Esophagus squamous epithelium (tissue), 5 donors: ENCODE results near the gene LTBP2. TPM values are rescaled to one million over a fixed set of nuclear protein-coding genes. Genes with fewer than 3 reads are reported as not detected.

Source experiments
- DNase-seq: peaks from one replicate; lab custom pipeline; 2025; lab: John Stamatoyannopoulos, UW
- H3K27ac ChIP-seq, 4 donors: fragments of 200-600 bp; sonication (generic); one replicate each; pipeline ENCODE4 v1.5.1; 2016 to 2019; ENCODE audit warnings: mild to moderate bottlenecking in 1 of 4
- H3K27me3 ChIP-seq, 4 donors: fragments of 200-600 bp; sonication (generic); 1 replicate in 3 of 4; 2 replicates in 1 of 4; pipeline versions ENCODE4 v1.5.1 to v1.6.0; 2017 to 2021; ENCODE audit warnings: antibody characterized with exemption in 1 of 4
- H3K36me3 ChIP-seq, 3 donors: fragments of 200-600 bp; sonication (generic); one replicate each; pipeline ENCODE4 v1.5.1; 2016 to 2019
- H3K4me1 ChIP-seq, 3 donors: fragments of 200-600 bp; sonication (generic); one replicate each; pipeline ENCODE4 v1.5.1; 2017 to 2019
- H3K4me3 ChIP-seq, 4 donors: fragments of 200-600 bp; sonication (generic); 1 replicate in 3 of 4; 2 replicates in 1 of 4; pipeline ENCODE4 v1.5.1; 2016 to 2019; ENCODE audit warnings: mild to moderate bottlenecking in 2 of 4, moderate library complexity in 1 of 4
- H3K9me3 ChIP-seq, 3 donors: fragments of 200-600 bp; sonication (generic); one replicate each; pipeline ENCODE4 v1.5.1; 2016 to 2019
- POLR2A ChIP-seq, 4 donors: fragments of 450-650 bp; IDR thresholded peaks; one replicate each; pipeline ENCODE4 v1.6.1; 2017; ENCODE audit warnings: antibody characterized with exemption in 4 of 4, mild to moderate bottlenecking in 4 of 4, moderate library complexity in 3 of 4
- WGBS, 2 donors: methylation state at CpG; one replicate each; pipeline ENCODE4 v1.1.5; 2018; 5-methylcytosine and 5-hydroxymethylcytosine counted together
- intact Hi-C: fragments of 100-400 bp; cut with DNase I; formaldehyde crosslinking; loops from one replicate; pipeline ENCODE4 v1.15.0; 2022
- total RNA-seq, 4 donors: library from RNA; depleted of rRNA; stranded (reverse); fragments of >200 nt; gene quantifications; one replicate each; pipeline ENCODE4 v1.1.0, GENCODE V29; 2016
- TF ChIP-seq, protein P1 (sequence below), 6 experiments: fragments of 450-650 bp in 4 of 6; fragments of 200-600 bp in 2 of 6; sonication (generic) in 2 of 6; IDR thresholded peaks; one replicate each; pipeline ENCODE4 v1.5.1; 2016 to 2019; ENCODE audit warnings: antibody characterized with exemption in 6 of 6, mild to moderate bottlenecking in 4 of 6, moderate library complexity in 4 of 6
- donor health status: DM: yes; HTN: yes; CAD: no.

Gene LTBP2
- total RNA-seq, 4 donors from 2014 or later = 10.3 to 41.6 (median 17.0) TPM

DNA sequence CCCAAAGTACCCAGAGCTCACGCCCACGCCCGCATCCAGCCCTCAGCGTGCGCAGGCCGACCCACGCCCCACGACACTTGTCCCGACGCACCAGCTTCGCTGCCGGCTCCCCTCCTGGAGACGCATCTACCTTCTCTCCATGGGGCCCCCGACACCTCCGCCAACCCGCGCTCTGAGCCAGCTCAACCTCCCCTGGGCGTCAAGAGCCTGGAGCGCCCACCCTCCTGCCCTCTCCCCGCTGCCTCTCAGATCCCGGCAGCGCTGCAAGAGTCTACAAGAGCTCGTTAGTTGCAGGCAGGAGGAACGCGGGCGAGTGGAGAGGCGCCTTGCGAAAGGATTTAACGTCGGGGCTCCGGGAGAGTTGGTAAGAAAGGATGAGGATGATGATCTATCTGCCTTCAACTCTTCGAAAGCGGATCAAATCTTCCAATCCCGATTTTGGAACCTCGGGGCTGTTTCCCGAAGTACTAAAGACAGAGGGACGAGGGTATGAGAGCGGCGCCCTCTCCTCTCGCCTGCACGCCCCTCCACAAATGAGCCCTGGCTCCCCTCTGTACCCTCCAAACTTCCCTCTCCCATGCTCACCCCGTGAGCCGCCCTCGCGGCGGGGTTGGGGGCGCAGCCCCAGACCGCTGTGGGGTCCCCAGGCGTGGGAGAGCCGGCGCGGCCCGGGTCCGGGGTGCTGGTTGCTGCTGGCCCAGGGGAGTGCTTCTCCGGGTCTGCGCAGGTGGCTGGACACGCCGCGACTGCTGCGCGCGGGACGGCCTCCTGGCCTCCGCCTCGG, 979 bp downstream of the LTBP2 start:
- Histone ChIP-seq H3K4me1 (peaks cover 37 to 81% (median 55%) of the 10 kb centered on the region in 3 donors), H3K4me3 (peak overlapping the region; percentile 54 to 84 (median 72)), H3K27ac (peak overlapping the region; percentile 63 to 78 (median 72)), H3K27me3 (peaks cover 0 to 14% (median 0%) of the 10 kb centered on the region in 4 donors), H3K9me3 (no peaks in the 10 kb centered on the region), H3K36me3 (no peaks in the 10 kb centered on the region)
- intact Hi-C loops = no loop called here
- 20 to 42% methylated on average over 7 to 29 of the region's 65 CpGs for WGBS, 2 donors
- no peak for DNase-seq
- no peak for TF ChIP-seq POLR2A (IDR thresholded peaks at IDR 0.05)
- TF ChIP-seq, protein P1, sequence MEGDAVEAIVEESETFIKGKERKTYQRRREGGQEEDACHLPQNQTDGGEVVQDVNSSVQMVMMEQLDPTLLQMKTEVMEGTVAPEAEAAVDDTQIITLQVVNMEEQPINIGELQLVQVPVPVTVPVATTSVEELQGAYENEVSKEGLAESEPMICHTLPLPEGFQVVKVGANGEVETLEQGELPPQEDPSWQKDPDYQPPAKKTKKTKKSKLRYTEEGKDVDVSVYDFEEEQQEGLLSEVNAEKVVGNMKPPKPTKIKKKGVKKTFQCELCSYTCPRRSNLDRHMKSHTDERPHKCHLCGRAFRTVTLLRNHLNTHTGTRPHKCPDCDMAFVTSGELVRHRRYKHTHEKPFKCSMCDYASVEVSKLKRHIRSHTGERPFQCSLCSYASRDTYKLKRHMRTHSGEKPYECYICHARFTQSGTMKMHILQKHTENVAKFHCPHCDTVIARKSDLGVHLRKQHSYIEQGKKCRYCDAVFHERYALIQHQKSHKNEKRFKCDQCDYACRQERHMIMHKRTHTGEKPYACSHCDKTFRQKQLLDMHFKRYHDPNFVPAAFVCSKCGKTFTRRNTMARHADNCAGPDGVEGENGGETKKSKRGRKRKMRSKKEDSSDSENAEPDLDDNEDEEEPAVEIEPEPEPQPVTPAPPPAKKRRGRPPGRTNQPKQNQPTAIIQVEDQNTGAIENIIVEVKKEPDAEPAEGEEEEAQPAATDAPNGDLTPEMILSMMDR (IDR thresholded peaks at IDR 0.05) = no peak

DNA sequence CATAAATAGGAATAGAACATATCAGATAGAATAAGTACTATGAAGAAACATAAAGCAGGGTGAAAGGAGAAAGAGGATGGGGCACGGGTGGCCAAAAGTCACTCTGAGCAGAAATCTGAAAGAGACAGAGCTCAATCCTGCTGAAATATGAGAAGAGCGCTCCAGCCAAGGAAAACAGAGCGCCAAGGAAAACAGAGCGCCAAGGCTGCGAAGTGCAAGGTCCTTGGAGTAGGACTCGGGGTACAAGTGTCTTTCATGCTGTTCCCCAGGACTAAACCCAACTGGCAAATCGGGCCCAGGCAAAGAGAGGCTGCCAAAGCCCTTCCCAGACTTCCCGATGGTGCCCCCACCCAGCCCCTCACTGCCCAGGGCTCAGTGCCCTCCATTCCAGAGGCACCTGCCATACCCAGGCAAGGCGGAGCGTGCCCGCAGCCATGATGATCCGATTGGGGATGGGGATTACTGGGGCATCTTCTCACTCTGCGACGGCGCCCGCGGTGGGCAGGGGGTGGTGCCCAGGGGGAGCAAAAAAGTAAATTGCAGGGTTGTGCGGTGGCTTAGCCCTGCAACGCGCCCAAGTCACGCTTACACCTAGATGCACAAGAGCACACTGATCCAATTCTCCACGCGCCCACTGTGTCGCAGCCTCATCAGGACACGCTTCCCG, 1.7 kb downstream of the LTBP2 start:
- Histone ChIP-seq H3K4me1 (peaks cover 30 to 81% (median 47%) of the 10 kb centered on the region in 3 donors), H3K27me3 (peaks cover 0 to 14% (median 0%) of the 10 kb centered on the region in 4 donors), H3K4me3 (peak overlapping the region; percentile 54 to 84 (median 72)), H3K27ac (peak overlapping the region in 1 of 4 donors; percentile 6), H3K36me3 (no peaks in the 10 kb centered on the region), H3K9me3 (no peaks in the 10 kb centered on the region)
- intact Hi-C loops = no loop called here
- no peak for TF ChIP-seq POLR2A (IDR thresholded peaks at IDR 0.05)
- TF ChIP-seq, protein P1 (IDR thresholded peaks at IDR 0.05) = no peak
- no peak for DNase-seq
- WGBS, 2 donors = 81 to 92% methylated on average over 11 to 21 of the region's 26 CpGs

DNA sequence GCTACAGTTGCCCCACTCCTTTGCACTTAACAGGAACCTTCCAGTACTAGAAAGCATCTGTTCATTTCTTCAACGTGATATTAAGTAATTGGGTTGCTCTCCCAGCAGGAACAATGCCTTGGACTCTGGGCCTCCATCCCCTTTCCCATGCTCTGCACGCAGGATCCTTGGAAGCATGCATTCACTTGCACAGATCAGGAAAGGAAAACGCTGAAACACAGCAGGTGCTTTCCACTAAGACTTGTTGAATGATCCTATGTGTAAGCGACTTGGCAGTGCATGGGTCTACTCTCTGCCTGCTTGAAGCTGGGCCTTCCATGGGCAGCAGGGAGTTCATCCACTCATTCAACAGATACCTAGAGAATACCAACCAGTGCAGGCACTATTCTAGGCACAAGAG, 2.3 kb downstream of the LTBP2 start:
- Histone ChIP-seq H3K27me3 (peaks cover 0 to 14% (median 0%) of the 10 kb centered on the region in 4 donors), H3K4me3 (peak overlapping the region in 2 of 4 donors; percentile 81 to 84), H3K27ac (peak overlapping the region in 1 of 4 donors; percentile 6), H3K9me3 (no peaks in the 10 kb centered on the region), H3K4me1 (peaks cover 24 to 80% (median 44%) of the 10 kb centered on the region in 3 donors), H3K36me3 (no peaks in the 10 kb centered on the region)
- 27% methylated on average over 4 of the region's 4 CpGs for WGBS, 2 donors
- DNase-seq = no peak
- TF ChIP-seq, protein P1 (IDR thresholded peaks at IDR 0.05) = no peak
- TF ChIP-seq POLR2A (IDR thresholded peaks at IDR 0.05) = no peak
- intact Hi-C loops = no loop called here

DNA sequence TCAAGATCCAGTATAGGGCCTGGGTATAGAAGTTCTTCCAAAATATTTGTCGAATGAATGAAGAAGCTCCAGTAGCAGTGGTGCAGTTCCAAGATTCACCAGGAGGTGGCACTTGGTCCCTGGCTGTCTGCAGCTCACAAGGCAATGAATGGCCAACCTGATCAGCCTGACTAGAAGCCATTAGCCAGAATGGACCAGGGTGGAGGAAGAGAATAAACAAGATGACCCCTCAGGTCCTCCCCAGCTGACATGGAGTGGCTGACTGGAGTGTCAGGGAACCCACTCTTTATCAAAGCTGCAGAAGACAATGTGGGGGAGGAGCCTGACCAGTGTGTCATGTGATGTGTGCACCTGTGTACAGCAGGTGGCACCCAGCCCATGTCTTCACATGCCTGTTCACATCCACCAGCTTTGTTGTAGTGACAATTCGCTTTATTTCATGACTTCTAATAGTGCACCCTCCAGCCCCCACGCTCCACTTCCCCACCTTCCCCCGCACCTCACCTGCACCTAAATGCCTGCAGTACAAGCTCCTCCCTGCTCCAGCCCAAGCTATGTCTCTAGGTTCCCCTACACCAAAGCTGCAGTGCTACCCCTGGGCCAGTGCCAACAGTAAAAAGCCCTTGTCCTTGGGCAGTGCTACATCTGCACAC, 3.0 kb downstream of the LTBP2 start:
- Histone ChIP-seq H3K36me3 (no peaks in the 10 kb centered on the region), H3K27me3 (peaks cover 0 to 14% (median 0%) of the 10 kb centered on the region in 4 donors), H3K27ac (no peak overlapping the region), H3K9me3 (no peaks in the 10 kb centered on the region), H3K4me3 (peak overlapping the region in 2 of 4 donors; percentile 81 to 84), H3K4me1 (peaks cover 21 to 73% (median 38%) of the 10 kb centered on the region in 3 donors)
- intact Hi-C loops = no loop called here
- no peak for TF ChIP-seq POLR2A (IDR thresholded peaks at IDR 0.05)
- TF ChIP-seq, protein P1 (IDR thresholded peaks at IDR 0.05) = peak; percentile 97 to 99 (median 99)
- WGBS, 2 donors = 15 to 16% methylated on average over 4 of the region's 4 CpGs
- peak; percentile 42 for DNase-seq
